ENCODE data around the gene PHF19. TPM values are rescaled to one million over a fixed set of nuclear protein-coding genes. Genes with fewer than 3 reads are reported as not detected.

PHF19 gene
- total RNA-seq, 6 donors from 2014 or later = 8.0 to 42.4 (median 19.2) TPM

DNA sequence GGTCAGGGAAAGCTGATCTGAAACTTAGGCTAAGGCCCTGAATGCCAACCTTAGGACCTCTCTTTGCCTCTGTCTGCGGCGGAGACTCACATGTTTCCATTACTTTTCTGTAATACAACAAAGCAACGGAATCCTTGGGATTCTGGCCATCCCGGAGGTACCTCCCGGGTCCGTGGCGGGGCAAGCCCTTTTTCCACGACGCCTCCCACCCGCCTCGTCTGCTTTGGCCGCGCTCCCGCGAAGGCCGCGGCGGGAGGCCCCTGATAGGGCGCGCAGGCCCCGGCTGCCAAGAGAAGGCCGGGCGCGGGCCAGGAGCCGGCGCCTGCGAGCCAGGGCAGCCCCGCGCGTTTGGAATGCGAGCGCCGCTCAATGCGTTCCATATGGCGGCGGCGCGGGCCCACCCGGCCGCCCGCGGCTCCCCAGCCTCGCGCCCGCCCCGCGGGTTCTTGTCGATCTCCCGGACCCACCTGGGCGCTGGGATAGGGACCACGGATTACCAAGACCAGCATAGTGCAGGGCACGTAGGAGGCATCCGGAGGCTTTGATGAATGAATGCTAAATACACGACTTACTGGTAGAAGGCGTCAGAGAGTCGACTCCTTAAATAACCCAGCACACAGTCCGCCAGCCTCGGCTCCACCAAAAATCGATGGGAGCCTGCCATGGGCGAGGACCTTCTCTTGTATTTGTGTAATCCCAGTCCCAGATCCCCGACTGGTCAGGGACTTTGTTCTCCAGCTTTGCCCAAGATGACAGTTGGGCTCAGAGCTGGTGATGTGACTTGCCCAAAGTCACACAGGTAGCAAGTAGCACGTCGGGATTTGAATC, 17.5 kb upstream of the PHF19 start:
- H3K36me3 ChIP-seq = no peaks in the 10 kb centered on the region
- 46 to 60% methylated on average over 16 to 39 of the region's 63 CpGs for WGBS, 2 donors
- ATAC-seq (ENCODE audit: low FRiP score in 2 of 2) (peak in 1 of 2 donors; percentile 90), DNase-seq (peak in 1 of 2 donors; percentile 92)
- peaks cover 8 to 24% (median 13%) of the 10 kb centered on the region in 4 donors for H3K4me1 ChIP-seq
- no peaks in the 10 kb centered on the region for H3K27me3 ChIP-seq
- TF ChIP-seq, protein P1, sequence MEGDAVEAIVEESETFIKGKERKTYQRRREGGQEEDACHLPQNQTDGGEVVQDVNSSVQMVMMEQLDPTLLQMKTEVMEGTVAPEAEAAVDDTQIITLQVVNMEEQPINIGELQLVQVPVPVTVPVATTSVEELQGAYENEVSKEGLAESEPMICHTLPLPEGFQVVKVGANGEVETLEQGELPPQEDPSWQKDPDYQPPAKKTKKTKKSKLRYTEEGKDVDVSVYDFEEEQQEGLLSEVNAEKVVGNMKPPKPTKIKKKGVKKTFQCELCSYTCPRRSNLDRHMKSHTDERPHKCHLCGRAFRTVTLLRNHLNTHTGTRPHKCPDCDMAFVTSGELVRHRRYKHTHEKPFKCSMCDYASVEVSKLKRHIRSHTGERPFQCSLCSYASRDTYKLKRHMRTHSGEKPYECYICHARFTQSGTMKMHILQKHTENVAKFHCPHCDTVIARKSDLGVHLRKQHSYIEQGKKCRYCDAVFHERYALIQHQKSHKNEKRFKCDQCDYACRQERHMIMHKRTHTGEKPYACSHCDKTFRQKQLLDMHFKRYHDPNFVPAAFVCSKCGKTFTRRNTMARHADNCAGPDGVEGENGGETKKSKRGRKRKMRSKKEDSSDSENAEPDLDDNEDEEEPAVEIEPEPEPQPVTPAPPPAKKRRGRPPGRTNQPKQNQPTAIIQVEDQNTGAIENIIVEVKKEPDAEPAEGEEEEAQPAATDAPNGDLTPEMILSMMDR (IDR thresholded peaks at IDR 0.05) = no peak
- TF ChIP-seq EP300 (IDR thresholded peaks at IDR 0.05) (no peak), POLR2AphosphoS5 (IDR thresholded peaks at IDR 0.05) (no peak), POLR2A (IDR thresholded peaks at IDR 0.05) (no peak)
- H3K9me3 ChIP-seq = no peaks in the 10 kb centered on the region
- H3K27ac ChIP-seq = peak overlapping the region; percentile 30 to 56 (median 50)
- H3K4me3 ChIP-seq = peak overlapping the region in 2 of 4 donors; percentile 24 to 34

DNA sequence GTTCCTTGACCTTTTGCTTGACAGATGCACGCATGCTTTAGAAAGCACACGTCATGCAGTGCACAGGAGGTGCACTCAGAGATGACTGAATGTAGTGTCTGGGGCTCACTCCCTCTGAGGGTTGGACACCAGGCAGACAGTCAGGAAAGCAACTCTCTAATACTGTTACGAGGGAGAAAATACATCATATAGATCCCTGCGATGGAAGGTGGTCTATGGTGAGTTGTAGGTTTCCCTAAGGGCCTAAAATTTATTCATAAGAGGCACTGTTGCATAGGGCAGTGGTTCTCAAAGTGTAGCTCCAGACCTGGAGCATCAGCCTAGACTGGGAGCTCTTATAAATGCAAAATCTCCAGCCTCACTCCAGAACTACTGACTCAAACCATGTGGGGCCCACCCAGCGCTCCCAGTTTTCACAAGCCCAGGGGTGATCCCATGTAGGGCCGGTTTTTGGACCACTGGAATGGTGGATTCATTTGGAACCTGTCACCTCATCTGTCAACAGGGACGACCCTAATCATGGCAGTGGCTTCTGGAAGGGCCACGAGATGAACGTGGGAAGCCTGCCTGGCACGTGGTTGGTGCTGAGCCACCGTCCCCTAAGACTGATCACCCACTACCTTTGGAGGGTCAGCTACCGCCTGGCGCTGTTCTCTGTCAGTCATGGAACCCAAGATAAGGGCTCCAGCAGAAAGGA, 16.8 kb upstream of the PHF19 start:
- Histone ChIP-seq H3K27ac (peak overlapping the region; percentile 30 to 56 (median 50)), H3K36me3 (no peaks in the 10 kb centered on the region), H3K4me1 (peaks cover 8 to 24% (median 13%) of the 10 kb centered on the region in 4 donors), H3K27me3 (no peaks in the 10 kb centered on the region), H3K4me3 (no peak overlapping the region), H3K9me3 (no peaks in the 10 kb centered on the region)
- ATAC-seq (ENCODE audit: low FRiP score in 2 of 2) (no peak), DNase-seq (no peak)
- no peak for TF ChIP-seq EP300 (IDR thresholded peaks at IDR 0.05)
- TF ChIP-seq POLR2A (IDR thresholded peaks at IDR 0.05) = no peak
- TF ChIP-seq, protein P1 (IDR thresholded peaks at IDR 0.05) = no peak
- TF ChIP-seq POLR2AphosphoS5 (IDR thresholded peaks at IDR 0.05) = no peak
- 86 to 90% methylated on average over 13 of the region's 13 CpGs for WGBS, 2 donors

DNA sequence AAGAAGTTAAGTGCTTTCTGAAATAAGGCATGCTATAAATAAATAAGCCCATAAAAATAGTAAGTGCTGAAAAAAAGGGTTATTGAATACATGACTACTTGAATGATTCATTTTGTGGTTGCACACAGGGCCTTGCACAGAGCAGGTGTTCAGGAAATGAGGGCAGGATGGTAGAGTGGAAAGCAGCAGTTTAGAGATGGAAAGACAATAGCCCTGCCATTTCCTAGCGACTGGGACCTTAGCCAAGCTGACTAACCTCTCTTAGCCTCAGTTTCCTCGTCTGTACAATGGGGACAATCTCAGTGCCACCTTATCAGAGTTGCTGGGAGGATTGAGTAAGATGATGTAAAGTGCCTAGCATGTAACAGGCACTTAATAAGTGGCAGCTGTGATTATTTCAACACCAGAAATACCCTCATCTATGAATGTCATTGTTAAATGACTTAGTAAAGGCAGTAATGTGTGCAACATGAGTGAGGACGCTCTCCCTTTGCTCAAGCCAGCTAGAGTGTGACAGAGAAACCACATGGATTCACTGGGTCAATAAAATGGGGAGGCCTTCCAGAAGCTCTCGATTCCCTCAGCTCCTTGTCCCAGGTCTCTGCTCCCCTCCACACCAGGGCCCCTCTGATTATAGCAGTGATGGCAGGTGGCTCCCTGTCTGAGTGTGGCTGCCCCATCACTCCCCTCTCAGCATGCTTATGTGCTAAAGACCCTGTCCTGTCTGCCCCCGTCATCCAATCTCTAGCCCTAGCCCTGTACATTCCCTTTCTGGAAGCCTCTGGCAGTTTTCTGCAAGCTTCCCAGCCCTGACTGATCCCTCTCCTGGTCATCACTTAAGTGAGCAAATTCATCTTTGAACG, 16.0 kb upstream of the PHF19 start:
- TF ChIP-seq POLR2A (IDR thresholded peaks at IDR 0.05) (no peak), EP300 (IDR thresholded peaks at IDR 0.05) (no peak), POLR2AphosphoS5 (IDR thresholded peaks at IDR 0.05) (no peak)
- TF ChIP-seq, protein P1 (IDR thresholded peaks at IDR 0.05) = no peak
- ATAC-seq (ENCODE audit: low FRiP score in 2 of 2) (no peak), DNase-seq (no peak)
- Histone ChIP-seq H3K4me3 (no peak overlapping the region), H3K36me3 (no peaks in the 10 kb centered on the region), H3K4me1 (peaks cover 8 to 24% (median 13%) of the 10 kb centered on the region in 4 donors), H3K27ac (peak overlapping the region in 3 of 4 donors; percentile 16 to 50 (median 30)), H3K27me3 (no peaks in the 10 kb centered on the region), H3K9me3 (no peaks in the 10 kb centered on the region)
- 71 to 74% methylated on average over 6 of the region's 6 CpGs for WGBS, 2 donors

DNA sequence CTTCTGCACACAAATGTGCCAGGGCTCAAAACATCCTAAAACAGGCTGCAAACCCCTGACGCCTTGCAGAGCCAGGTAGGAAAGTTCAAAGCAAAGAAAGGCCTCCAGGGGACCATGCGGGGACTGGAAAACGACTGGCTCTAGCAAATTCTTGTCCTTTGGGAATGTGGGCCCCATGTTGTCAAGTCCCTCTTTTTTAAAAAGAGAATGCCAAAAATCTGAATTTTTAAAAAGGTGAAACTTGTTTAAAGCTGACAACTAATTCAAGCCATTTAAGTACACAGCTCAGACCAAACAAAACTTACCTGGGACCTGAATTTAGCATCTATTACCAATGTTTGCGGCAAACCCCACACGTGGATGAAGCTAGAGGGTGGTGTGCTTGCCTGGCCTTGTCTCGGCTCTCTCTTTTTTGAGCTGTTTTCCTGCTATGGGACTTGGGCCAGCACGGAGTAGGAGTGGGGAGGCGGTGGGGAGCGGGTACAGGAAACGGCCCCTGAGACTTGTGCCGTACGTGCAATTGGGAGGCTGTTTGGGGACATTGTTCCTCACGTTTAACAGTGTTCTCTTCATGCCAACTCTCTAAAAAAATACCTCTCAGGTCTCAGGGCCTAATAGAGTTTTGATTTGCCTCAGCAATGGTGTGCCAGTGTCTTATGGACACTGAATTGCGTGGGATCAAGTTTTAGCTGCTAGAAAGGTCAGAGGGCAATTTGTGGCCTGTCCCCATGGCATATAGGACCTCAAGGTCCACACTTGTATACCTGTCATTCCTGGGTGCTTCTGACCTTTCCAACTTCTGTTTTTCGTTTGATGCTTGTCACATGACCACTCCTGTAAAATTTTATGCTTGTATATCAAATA, 15.1 kb upstream of the PHF19 start:
- Histone ChIP-seq H3K27me3 (no peaks in the 10 kb centered on the region), H3K4me1 (peaks cover 5 to 20% (median 11%) of the 10 kb centered on the region in 4 donors), H3K9me3 (no peaks in the 10 kb centered on the region), H3K36me3 (no peaks in the 10 kb centered on the region), H3K4me3 (no peak overlapping the region), H3K27ac (peak overlapping the region in 3 of 4 donors; percentile 53 to 65 (median 55))
- TF ChIP-seq, protein P1 (IDR thresholded peaks at IDR 0.05) = no peak
- TF ChIP-seq POLR2AphosphoS5 (IDR thresholded peaks at IDR 0.05) (no peak), POLR2A (IDR thresholded peaks at IDR 0.05) (no peak), EP300 (IDR thresholded peaks at IDR 0.05) (no peak)
- no peak for ATAC-seq (ENCODE audit: low FRiP score in 2 of 2)
- 59 to 64% methylated on average over 15 of the region's 15 CpGs for WGBS, 2 donors
- DNase-seq = no peak
